Keratinocyte (primary cell): ENCODE measurements around the gene CD72. TPM values are rescaled to one million over a fixed set of nuclear protein-coding genes. Genes with fewer than 3 reads are reported as not detected.

ENCODE experiments used
- DNase-seq: peaks from one replicate; pipeline ENCODE4 v3.0.0-alpha.2; 2011; ENCODE audit warnings: low read depth, missing footprints, low spot score
- FAIRE-seq: peaks from 2 replicates; lab custom pipeline; 2011; peaks lifted over from hg19 to GRCh38; lab: Jason Lieb, UNC
- H2AFZ ChIP-seq: 2 replicates; pipeline ENCODE4 v1.6.0; 2012; ENCODE audit warnings: low read length, control low read depth, inconsistent platforms; ENCODE audit not compliant: control insufficient read depth
- H3K27ac ChIP-seq: 2 replicates; pipeline ENCODE4 v1.5.1; 2011; ENCODE audit warnings: low read length; ENCODE audit not compliant: control insufficient read depth, insufficient read depth
- H3K27me3 ChIP-seq: 3 replicates; pipeline ENCODE4 v1.6.0; 2011; ENCODE audit warnings: low read length; ENCODE audit not compliant: control insufficient read depth, insufficient read depth; ENCODE audit errors: extremely low read depth
- H3K36me3 ChIP-seq, 2 experiments: 2 replicates in 1 of 2; 3 replicates in 1 of 2; pipeline ENCODE4 v1.5.1; 2011; ENCODE audit warnings: low read length in 2 of 2, mild to moderate bottlenecking in 1 of 2; ENCODE audit not compliant: control insufficient read depth in 2 of 2, insufficient read depth in 2 of 2; ENCODE audit errors: extremely low read depth in 1 of 2
- H3K4me1 ChIP-seq: 3 replicates; pipeline ENCODE4 v1.5.1; 2011; ENCODE audit warnings: low read length; ENCODE audit not compliant: control insufficient read depth, insufficient read depth; ENCODE audit errors: extremely low read depth
- H3K4me2 ChIP-seq: 3 replicates; pipeline ENCODE4 v1.6.0; 2011; ENCODE audit warnings: low read depth, low read length; ENCODE audit not compliant: control insufficient read depth, insufficient read depth; ENCODE audit errors: extremely low read depth
- H3K4me3 ChIP-seq, 3 experiments: fragments of 200-600 bp in 1 of 3; sonication (generic) in 1 of 3; 2 replicates in 2 of 3; 3 replicates in 1 of 3; pipeline ENCODE4 v1.5.1; 2011 to 2016; ENCODE audit warnings: low read length in 3 of 3, mild to moderate bottlenecking in 3 of 3, control low read depth in 2 of 3, inconsistent platforms in 1 of 3, low read depth in 1 of 3, mixed read lengths in 1 of 3, mixed run types in 1 of 3, moderate library complexity in 1 of 3; ENCODE audit not compliant: control insufficient read depth in 2 of 3, insufficient read depth in 2 of 3; ENCODE audit errors: extremely low read depth in 1 of 3
- H3K79me2 ChIP-seq: 2 replicates; pipeline ENCODE4 v1.6.0; 2012; ENCODE audit warnings: low read length; ENCODE audit not compliant: control insufficient read depth, insufficient read depth
- H3K9ac ChIP-seq: 3 replicates; pipeline ENCODE4 v1.6.0; 2011; ENCODE audit warnings: low read length; ENCODE audit not compliant: control insufficient read depth, insufficient read depth; ENCODE audit errors: extremely low read depth
- H3K9me1 ChIP-seq: 3 replicates; pipeline ENCODE4 v1.6.0; 2011; ENCODE audit warnings: low read length; ENCODE audit not compliant: control insufficient read depth, insufficient read depth; ENCODE audit errors: extremely low read depth
- H3K9me3 ChIP-seq: 2 replicates; pipeline ENCODE4 v1.5.1; 2012; ENCODE audit warnings: low read depth, low read length; ENCODE audit not compliant: control insufficient read depth
- H4K20me1 ChIP-seq: 3 replicates; pipeline ENCODE4 v1.6.0; 2011; ENCODE audit warnings: low read length; ENCODE audit not compliant: control insufficient read depth, insufficient read depth; ENCODE audit errors: extremely low read depth
- EZH2 ChIP-seq: IDR thresholded peaks from one replicate; pipeline ENCODE4 v1.6.1; 2012; ENCODE audit warnings: inconsistent platforms, mild to moderate bottlenecking, low read length, moderate library complexity
- dilution Hi-C: fragments of 300-500 bp; cut with MboI; formaldehyde crosslinking; loops from one replicate; pipeline ENCODE4 v1.7.0; 2020; ENCODE audit warnings: low sequenced_read_pairs; ENCODE audit not compliant: extremely low pct_ligation_motif_present
- polyA plus RNA-seq, 5 experiments: library from polyadenylated mRNA; depleted of rRNA in 3 of 5; stranded (reverse) in 3 of 5; stranded (forward) in 1 of 5; unstranded in 1 of 5; fragments of >200 nt; gene quantifications; 1 replicate in 1 of 5; 2 replicates in 3 of 5; 3 replicates in 1 of 5; pipeline versions ENCODE4 v1.2.1 to v1.2.3, GENCODE V29; 2011 to 2012; ENCODE audit warnings: missing spikeins in 2 of 5, low read depth in 1 of 5, low replicate concordance in 1 of 5
- TF ChIP-seq, protein P1 (sequence below), 3 experiments: IDR thresholded peaks in 1 of 3; conservative IDR thresholded peaks in 1 of 3; optimal IDR thresholded peaks in 1 of 3; 2 replicates in 2 of 3; 3 replicates in 1 of 3; pipeline versions ENCODE3 to v1.5.1; 2011; ENCODE audit warnings: low read length in 3 of 3, mild to moderate bottlenecking in 3 of 3, moderate library complexity in 2 of 3, control low read depth in 1 of 3, inconsistent platforms in 1 of 3; ENCODE audit not compliant: insufficient read depth in 2 of 3; ENCODE audit errors: extremely low read depth in 1 of 3

CD72 gene
- polyA plus RNA-seq, 1 donor (not counting 4 experiments of a cell fraction or from before 2014, with no cell fraction given): 0.66 TPM

DNA sequence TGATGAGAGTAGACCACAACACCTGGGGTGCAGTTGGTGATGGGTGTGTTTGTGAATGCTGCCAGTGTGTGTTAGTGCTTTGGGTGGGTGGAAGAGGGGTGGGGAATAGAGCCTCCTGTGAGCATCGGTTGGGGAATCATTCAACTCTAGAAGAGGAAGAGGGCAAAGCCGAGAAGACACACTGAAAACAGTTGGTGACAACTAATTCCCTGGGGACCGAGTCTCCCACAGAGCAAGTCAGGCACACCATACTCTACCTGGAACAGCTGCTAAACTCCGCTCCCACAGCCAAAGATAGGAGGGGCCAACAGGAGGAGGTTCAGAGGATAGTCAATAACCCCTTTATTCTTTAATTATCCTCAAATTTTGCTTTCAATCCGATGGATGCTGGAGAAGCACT lies 48.3 kb upstream of the CD72 start:
- Histone ChIP-seq H3K4me2 (no peak overlapping the region), H3K27ac (no peak overlapping the region), H3K36me3 (peaks cover 0 to 12% of the 10 kb centered on the region in 2 experiments), H3K4me1 (peaks cover 17% of the 10 kb centered on the region), H3K9me1 (no peaks in the 10 kb centered on the region), H3K79me2 (no peaks in the 10 kb centered on the region), H3K27me3 (no peaks in the 10 kb centered on the region), H3K4me3 (no peak overlapping the region), H4K20me1 (no peaks in the 10 kb centered on the region), H3K9me3 (no peaks in the 10 kb centered on the region), H3K9ac (no peak overlapping the region), H2AFZ (no peak overlapping the region)
- no peak for TF ChIP-seq EZH2
- TF ChIP-seq, protein P1, sequence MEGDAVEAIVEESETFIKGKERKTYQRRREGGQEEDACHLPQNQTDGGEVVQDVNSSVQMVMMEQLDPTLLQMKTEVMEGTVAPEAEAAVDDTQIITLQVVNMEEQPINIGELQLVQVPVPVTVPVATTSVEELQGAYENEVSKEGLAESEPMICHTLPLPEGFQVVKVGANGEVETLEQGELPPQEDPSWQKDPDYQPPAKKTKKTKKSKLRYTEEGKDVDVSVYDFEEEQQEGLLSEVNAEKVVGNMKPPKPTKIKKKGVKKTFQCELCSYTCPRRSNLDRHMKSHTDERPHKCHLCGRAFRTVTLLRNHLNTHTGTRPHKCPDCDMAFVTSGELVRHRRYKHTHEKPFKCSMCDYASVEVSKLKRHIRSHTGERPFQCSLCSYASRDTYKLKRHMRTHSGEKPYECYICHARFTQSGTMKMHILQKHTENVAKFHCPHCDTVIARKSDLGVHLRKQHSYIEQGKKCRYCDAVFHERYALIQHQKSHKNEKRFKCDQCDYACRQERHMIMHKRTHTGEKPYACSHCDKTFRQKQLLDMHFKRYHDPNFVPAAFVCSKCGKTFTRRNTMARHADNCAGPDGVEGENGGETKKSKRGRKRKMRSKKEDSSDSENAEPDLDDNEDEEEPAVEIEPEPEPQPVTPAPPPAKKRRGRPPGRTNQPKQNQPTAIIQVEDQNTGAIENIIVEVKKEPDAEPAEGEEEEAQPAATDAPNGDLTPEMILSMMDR (optimal IDR thresholded peaks at IDR 0.05 in 1 of 3, IDR thresholded peaks at IDR 0.05 in 1 of 3, conservative IDR thresholded peaks at IDR 0.05 in 1 of 3; ENCODE audit: extremely low read depth in 1 of 3, insufficient read depth in 2 of 3, low read length in 3 of 3): no peak
- DNase-seq: no peak
- no peak for FAIRE-seq
- dilution Hi-C loops: no loop called here

DNA sequence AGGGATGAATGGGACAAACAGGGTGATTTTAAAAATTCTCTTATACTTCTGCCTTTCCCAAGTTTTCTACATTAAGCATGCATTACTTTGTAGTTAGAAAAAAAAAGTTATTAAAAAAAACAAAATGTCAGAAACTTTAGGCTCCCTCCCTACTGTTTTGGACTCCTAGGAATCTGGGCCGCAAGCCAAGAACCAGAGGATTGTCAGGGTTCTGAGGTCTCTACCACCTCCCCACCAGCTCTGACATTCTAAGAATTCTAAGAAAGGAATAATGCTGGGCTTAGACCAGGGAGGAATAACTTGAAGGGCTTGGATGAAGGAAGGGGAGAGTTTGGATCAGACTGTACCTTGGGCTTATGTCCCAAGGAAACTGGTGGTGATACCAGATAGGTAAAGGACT lies 47.8 kb upstream of the CD72 start:
- no peak for FAIRE-seq
- no peaks in the 10 kb centered on the region for H3K9me1 ChIP-seq
- no peaks in the 10 kb centered on the region for H3K9me3 ChIP-seq
- no peak overlapping the region for H3K4me3 ChIP-seq
- peaks cover 17% of the 10 kb centered on the region for H3K4me1 ChIP-seq
- no peak overlapping the region for H2AFZ ChIP-seq
- no peak overlapping the region for H3K27ac ChIP-seq
- no peak overlapping the region for H3K9ac ChIP-seq
- peaks cover 0 to 13% of the 10 kb centered on the region in 2 experiments for H3K36me3 ChIP-seq
- H4K20me1 ChIP-seq: no peaks in the 10 kb centered on the region
- dilution Hi-C loops: no loop called here
- H3K79me2 ChIP-seq: no peaks in the 10 kb centered on the region
- H3K27me3 ChIP-seq: no peaks in the 10 kb centered on the region
- TF ChIP-seq EZH2: no peak
- TF ChIP-seq, protein P1 (optimal IDR thresholded peaks at IDR 0.05 in 1 of 3, IDR thresholded peaks at IDR 0.05 in 1 of 3, conservative IDR thresholded peaks at IDR 0.05 in 1 of 3; ENCODE audit: extremely low read depth in 1 of 3, insufficient read depth in 2 of 3, low read length in 3 of 3): no peak
- no peak overlapping the region for H3K4me2 ChIP-seq
- DNase-seq: no peak
